HepG2 (cell line): ENCODE data around the gene USP36. TPM values are rescaled to one million over a fixed set of nuclear protein-coding genes. Genes with fewer than 3 reads are reported as not detected.

Experiments
- E2F2 ChIP-seq: sonication (generic); formaldehyde crosslinking; IDR thresholded peaks from 2 replicates; pipeline ENCODE4 v1.4.0; 2020; ENCODE audit warnings: missing genetic modification reagents, borderline replicate concordance
- HMGXB3 ChIP-seq: sonication (generic); formaldehyde crosslinking; IDR thresholded peaks from 2 replicates; pipeline ENCODE4 v1.4.0; 2020; ENCODE audit warnings: missing genetic modification reagents, borderline replicate concordance
- HNF1A ChIP-seq, 2 experiments: sonication (generic) in 1 of 2; formaldehyde crosslinking in 1 of 2; IDR thresholded peaks; 2 replicates each; pipeline versions ENCODE4 v1.4.0 to v1.6.1; 2016 to 2020; ENCODE audit warnings: borderline replicate concordance in 1 of 2, low read depth in 1 of 2, mild to moderate bottlenecking in 1 of 2, missing genetic modification reagents in 1 of 2
- KDM6A ChIP-seq: IDR thresholded peaks from 2 replicates; pipeline ENCODE4 v1.6.1; 2016; ENCODE audit warnings: low read depth
- MLLT10 ChIP-seq: sonication (generic); formaldehyde crosslinking; IDR thresholded peaks from 2 replicates; pipeline ENCODE4 v1.4.0; 2020; ENCODE audit warnings: missing genetic modification reagents
- NFYC ChIP-seq: IDR thresholded peaks from 2 replicates; pipeline ENCODE4 v1.6.1; 2016; ENCODE audit warnings: missing genetic modification reagents, missing compliant biosample characterization
- NR2F2 ChIP-seq: IDR thresholded peaks from 2 replicates; pipeline ENCODE4 v1.6.1; 2012; ENCODE audit warnings: low read depth, inconsistent platforms, borderline replicate concordance
- PBX2 ChIP-seq: IDR thresholded peaks from 2 replicates; pipeline ENCODE4 v1.6.1; 2016; ENCODE audit warnings: control low read depth
- PCBP1 ChIP-seq: fragments of 200-400 bp; formaldehyde crosslinking; IDR thresholded peaks from 2 replicates; pipeline ENCODE4 v1.6.1; 2017; ENCODE audit warnings: mild to moderate bottlenecking, low read depth, low read length, borderline replicate concordance
- REL ChIP-seq: sonication (generic); formaldehyde crosslinking; conservative IDR thresholded peaks from 2 replicates; pipeline ENCODE4 v1.8.0; 2022; ENCODE audit warnings: mild to moderate bottlenecking, missing genetic modification reagents, moderate library complexity
- TMF1 ChIP-seq: sonication (generic); formaldehyde crosslinking; IDR thresholded peaks from 2 replicates; pipeline ENCODE4 v1.8.1; 2022; ENCODE audit warnings: low read depth, missing genetic modification reagents
- ZNF629 ChIP-seq: sonication (generic); formaldehyde crosslinking; conservative IDR thresholded peaks from 2 replicates; pipeline ENCODE4 v1.5.0; 2020; ENCODE audit warnings: missing genetic modification reagents
- ZNF703 ChIP-seq: sonication (generic); formaldehyde crosslinking; IDR thresholded peaks from 2 replicates; pipeline ENCODE4 v1.5.1; 2020; ENCODE audit warnings: missing genetic modification reagents, mild to moderate bottlenecking, moderate library complexity, borderline replicate concordance
- ZNF710 ChIP-seq: sonication (generic); formaldehyde crosslinking; IDR thresholded peaks from 2 replicates; pipeline ENCODE4 v1.5.0; 2020; ENCODE audit warnings: mild to moderate bottlenecking, missing genetic modification reagents, borderline replicate concordance
- ZNF747 ChIP-seq: sonication (generic); formaldehyde crosslinking; IDR thresholded peaks from 2 replicates; pipeline ENCODE4 v1.8.1; 2023; ENCODE audit warnings: missing genetic modification reagents, mild to moderate bottlenecking, borderline replicate concordance
- polyA plus RNA-seq, 8 experiments: library from polyadenylated mRNA; depleted of rRNA in 3 of 8; stranded (reverse) in 7 of 8; unstranded in 1 of 8; fragments of >200 nt; fragmentation: Illumina TruSeq in 4 of 8; extraction: Trizol in 4 of 8; gene quantifications; 2 replicates each; pipeline versions ENCODE4 v1.2.1 to v1.2.3, GENCODE V29; 2011 to 2016; ENCODE audit warnings: low read depth in 4 of 8, missing spikeins in 1 of 8, mixed read lengths in 1 of 8; ENCODE audit not compliant: insufficient read depth in 1 of 8
- total RNA-seq, 5 experiments: library from RNA; depleted of rRNA; stranded (reverse); fragments of >200 nt; fragmentation: Illumina TruSeq; extraction: Trizol; gene quantifications; 2 replicates each; pipeline ENCODE4 v1.2.3, GENCODE V29; 2016; ENCODE audit warnings: low read depth in 1 of 5

USP36 gene
- total and polyA plus RNA-seq, 2 of the 13 experiments (the other 11 are each of a cell fraction or from before 2014, with no cell fraction given) = 29.6 to 45.9 TPM

GRCh38 chr17:78751447-78752161 is 89.0 kb downstream of the USP36 start (continued):
- no peak for TF ChIP-seq ZNF710 (CRISPR knock-in tag)
- TF ChIP-seq MLLT10 (CRISPR knock-in tag) = no peak
- 0 out of 2 replicates have a peak, but pooled peaks have one; percentile 12 for TF ChIP-seq NR2F2
- TF ChIP-seq HMGXB3 (CRISPR knock-in tag) = peak; percentile 24; the same call in 1 of the 2 replicates
- no peak for TF ChIP-seq PCBP1
- TF ChIP-seq REL (CRISPR knock-in tag) = no peak
- no peak for TF ChIP-seq PBX2 (CRISPR knock-in tag)
- no peak for TF ChIP-seq TMF1 (CRISPR knock-in tag)
- peak; percentile 29; the same call in 1 of the 2 replicates for TF ChIP-seq KDM6A (CRISPR knock-in tag)
- TF ChIP-seq NFYC (CRISPR knock-in tag) = no peak
- TF ChIP-seq ZNF747 = no peak
- TF ChIP-seq HNF1A (IDR thresholded peaks at IDR 0.05; ENCODE audit: low read depth) = no peak
- TF ChIP-seq HNF1A (CRISPR knock-in tag; IDR thresholded peaks at IDR 0.05; ENCODE audit: borderline replicate concordance) = 0 out of 2 replicates have a peak, but pooled peaks have one; percentile 2
- TF ChIP-seq ZNF703 (CRISPR knock-in tag) = no peak
- TF ChIP-seq ZNF629 (CRISPR knock-in tag) = no peak
- TF ChIP-seq E2F2 = no peak
